Skeletal muscle satellite cell (primary cell): ENCODE measurements around the gene TEAD4.

Experiments used
- H3K27me3 ChIP-seq: 2 replicates; pipeline ENCODE4 v1.7.0; 2013; ENCODE audit warnings: low read length; ENCODE audit not compliant: control insufficient read depth, insufficient read depth
- H3K36me3 ChIP-seq: 2 replicates; pipeline ENCODE4 v1.7.0; 2013; ENCODE audit warnings: mild to moderate bottlenecking, control low read depth, low read length; ENCODE audit not compliant: insufficient read depth
- H3K4me1 ChIP-seq: 2 replicates; pipeline ENCODE4 v1.7.0; 2013; ENCODE audit warnings: low read length; ENCODE audit not compliant: control insufficient read depth, insufficient read depth
- H3K4me2 ChIP-seq: 2 replicates; pipeline ENCODE4 v1.7.0; 2013; ENCODE audit warnings: mild to moderate bottlenecking, low read length
- H3K4me3 ChIP-seq: 2 replicates; pipeline ENCODE4 v1.7.0; 2013; ENCODE audit warnings: low read length
- H3K9ac ChIP-seq: 2 replicates; pipeline ENCODE4 v1.7.0; 2013; ENCODE audit warnings: mild to moderate bottlenecking, low read depth, low read length, moderate library complexity
- H3K9me3 ChIP-seq: replicated peaks from 2 replicates; pipeline ENCODE4 v1.7.0; 2013; ENCODE audit warnings: mild to moderate bottlenecking, control low read depth, low read length

TEAD4 gene

DNA sequence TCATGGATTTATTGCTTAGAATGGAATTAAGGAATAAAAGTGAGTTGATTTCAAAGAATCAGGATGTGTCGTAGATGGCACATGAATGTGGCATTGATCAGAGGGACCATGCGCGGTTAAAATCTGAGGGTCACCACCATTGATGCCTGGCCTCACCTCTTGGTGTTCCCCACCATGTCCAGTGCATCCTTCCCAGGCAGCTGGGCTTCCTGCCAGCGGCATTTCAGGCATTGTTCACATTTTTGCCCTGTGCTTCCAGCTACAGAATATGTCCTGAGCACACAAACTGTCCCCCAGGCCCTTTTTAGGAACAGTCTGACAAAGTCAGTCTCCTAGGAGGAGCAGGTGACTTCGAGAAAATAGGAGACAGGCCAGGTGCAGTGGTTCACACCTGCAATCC is 76.0 kb downstream of the TEAD4 start:
- Histone ChIP-seq H3K27me3 (no peaks in the 10 kb centered on the region), H3K36me3 (peaks cover 32% of the 10 kb centered on the region), H3K9me3 (no peaks in the 10 kb centered on the region), H3K9ac (no peak overlapping the region), H3K4me3 (no peak overlapping the region), H3K4me1 (peaks cover 37% of the 10 kb centered on the region), H3K4me2 (no peak overlapping the region)

GRCh38 chr12:3035815-3036702 is 76.9 kb downstream of the TEAD4 start:
- Histone ChIP-seq H3K36me3 (peaks cover 40% of the 10 kb centered on the region), H3K9ac (no peak overlapping the region), H3K27me3 (no peaks in the 10 kb centered on the region), H3K4me3 (no peak overlapping the region), H3K9me3 (no peaks in the 10 kb centered on the region), H3K4me2 (no peak overlapping the region), H3K4me1 (peaks cover 31% of the 10 kb centered on the region)

- no peaks in the 10 kb centered on the region for H3K27me3 ChIP-seq
- no peak overlapping the region for H3K4me2 ChIP-seq
- H3K9me3 ChIP-seq = no peaks in the 10 kb centered on the region
- no peak overlapping the region for H3K4me3 ChIP-seq
- H3K9ac ChIP-seq = no peak overlapping the region
- H3K36me3 ChIP-seq = peaks cover 34% of the 10 kb centered on the region
- H3K4me1 ChIP-seq = peaks cover 24% of the 10 kb centered on the region
These were observed 77.9 kb downstream of the TEAD4 start for GRCh38 chr12:3036901-3037600.

GRCh38 chr12:3038166-3038565 is 79.0 kb downstream of the TEAD4 start:
- Histone ChIP-seq H3K4me3 (no peak overlapping the region), H3K9me3 (no peaks in the 10 kb centered on the region), H3K4me1 (peaks cover 13% of the 10 kb centered on the region), H3K27me3 (no peaks in the 10 kb centered on the region), H3K4me2 (no peak overlapping the region), H3K36me3 (peaks cover 38% of the 10 kb centered on the region), H3K9ac (no peak overlapping the region)

GRCh38 chr12:3038926-3039510 is 79.8 kb downstream of the TEAD4 start:
- no peaks in the 10 kb centered on the region for H3K27me3 ChIP-seq
- H3K9me3 ChIP-seq = no peaks in the 10 kb centered on the region
- peaks cover 4% of the 10 kb centered on the region for H3K4me1 ChIP-seq
- H3K4me3 ChIP-seq = no peak overlapping the region
- H3K36me3 ChIP-seq = peaks cover 38% of the 10 kb centered on the region
- no peak overlapping the region for H3K9ac ChIP-seq
- H3K4me2 ChIP-seq = no peak overlapping the region

DNA sequence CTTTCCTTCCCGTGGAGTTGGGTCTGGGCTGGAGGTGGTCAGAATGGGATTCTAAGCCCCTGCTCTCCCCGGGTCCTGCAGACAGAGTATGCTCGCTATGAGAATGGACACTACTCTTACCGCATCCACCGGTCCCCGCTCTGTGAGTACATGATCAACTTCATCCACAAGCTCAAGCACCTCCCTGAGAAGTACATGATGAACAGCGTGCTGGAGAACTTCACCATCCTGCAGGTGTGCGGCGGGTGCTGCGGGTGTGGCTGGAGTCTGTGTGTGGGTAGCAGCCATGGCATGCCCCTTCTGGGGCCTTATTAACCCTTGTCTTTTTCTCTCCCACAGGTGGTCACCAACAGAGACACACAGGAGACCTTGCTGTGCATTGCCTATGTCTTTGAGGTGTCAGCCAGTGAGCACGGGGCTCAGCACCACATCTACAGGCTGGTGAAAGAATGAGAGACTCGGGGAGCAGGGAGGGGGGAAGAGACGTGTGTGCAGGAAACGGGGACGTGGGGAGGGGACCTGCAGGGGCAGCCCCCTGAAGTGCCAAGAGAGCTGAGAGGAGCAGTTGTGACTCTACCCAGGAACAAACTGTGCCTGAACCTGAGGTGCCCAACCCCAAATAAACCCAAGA is 80.9 kb downstream of the TEAD4 start:
- Histone ChIP-seq H3K4me2 (no peak overlapping the region), H3K9ac (no peak overlapping the region), H3K9me3 (no peaks in the 10 kb centered on the region), H3K4me3 (no peak overlapping the region), H3K4me1 (no peaks in the 10 kb centered on the region), H3K27me3 (no peaks in the 10 kb centered on the region), H3K36me3 (peaks cover 38% of the 10 kb centered on the region)

- H3K36me3 ChIP-seq = peaks cover 38% of the 10 kb centered on the region
- no peak overlapping the region for H3K9ac ChIP-seq
- H3K9me3 ChIP-seq = no peaks in the 10 kb centered on the region
- no peak overlapping the region for H3K4me3 ChIP-seq
- H3K27me3 ChIP-seq = no peaks in the 10 kb centered on the region
- no peak overlapping the region for H3K4me2 ChIP-seq
- H3K4me1 ChIP-seq = no peaks in the 10 kb centered on the region
These were observed 81.7 kb downstream of the TEAD4 start for GRCh38 chr12:3040663-3041544.

GRCh38 chr12:3041558-3042164 is 82.5 kb downstream of the TEAD4 start:
- Histone ChIP-seq H3K9me3 (no peaks in the 10 kb centered on the region), H3K4me1 (peaks cover 6% of the 10 kb centered on the region), H3K4me2 (no peak overlapping the region), H3K27me3 (no peaks in the 10 kb centered on the region), H3K4me3 (no peak overlapping the region), H3K9ac (no peak overlapping the region), H3K36me3 (peaks cover 38% of the 10 kb centered on the region)

DNA sequence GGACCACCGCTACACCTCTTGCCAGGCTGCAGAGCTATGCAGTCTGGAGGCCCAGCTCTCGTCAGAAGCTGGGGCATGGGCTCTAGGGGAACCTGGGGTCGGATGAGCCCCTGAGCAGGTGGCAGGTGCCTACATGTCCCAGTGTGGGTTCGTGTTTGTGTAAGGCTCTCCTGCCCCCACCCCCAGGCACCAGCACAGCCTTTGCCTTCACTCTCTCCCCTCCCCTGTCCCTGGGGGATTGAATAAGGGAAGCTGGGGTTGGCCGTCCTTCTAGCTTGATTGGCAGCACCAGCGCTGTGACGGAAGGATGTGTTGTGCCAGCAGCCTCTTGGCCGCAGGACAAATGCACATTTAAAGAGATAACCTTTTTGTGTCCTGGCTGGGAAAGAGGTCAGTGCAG is 83.2 kb downstream of the TEAD4 start:
- no peaks in the 10 kb centered on the region for H3K9me3 ChIP-seq
- H3K4me2 ChIP-seq = no peak overlapping the region
- peaks cover 38% of the 10 kb centered on the region for H3K36me3 ChIP-seq
- H3K4me1 ChIP-seq = peaks cover 9% of the 10 kb centered on the region
- no peak overlapping the region for H3K4me3 ChIP-seq
- H3K9ac ChIP-seq = no peak overlapping the region
- H3K27me3 ChIP-seq = no peaks in the 10 kb centered on the region

DNA sequence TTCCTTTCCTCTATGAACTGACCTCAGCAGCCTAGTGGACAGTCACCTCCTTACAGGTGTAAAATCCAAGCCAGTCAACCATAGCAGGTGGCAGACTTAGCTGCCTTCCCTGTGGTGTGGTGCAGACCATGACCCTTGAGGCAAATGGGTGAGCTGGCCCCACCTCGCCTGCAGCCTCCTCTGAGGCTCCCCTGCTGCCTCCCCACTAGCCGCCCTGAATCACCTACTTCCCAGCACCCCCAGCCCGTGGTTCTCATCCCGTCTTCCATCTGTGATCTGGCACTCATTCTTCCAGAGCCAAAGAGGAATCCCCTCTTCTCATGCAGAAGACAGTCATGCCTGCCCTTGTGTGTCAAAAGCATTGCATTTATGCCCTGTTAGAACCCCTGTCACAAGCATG is 83.6 kb downstream of the TEAD4 start:
- Histone ChIP-seq H3K4me2 (no peak overlapping the region), H3K4me1 (peaks cover 9% of the 10 kb centered on the region), H3K9ac (no peak overlapping the region), H3K9me3 (no peaks in the 10 kb centered on the region), H3K36me3 (peaks cover 36% of the 10 kb centered on the region), H3K27me3 (peaks cover 4% of the 10 kb centered on the region), H3K4me3 (no peak overlapping the region)
